ENCODE results near the gene ANAPC2. TPM values are rescaled to one million over a fixed set of nuclear protein-coding genes. Genes with fewer than 3 reads are reported as not detected.

ANAPC2 gene
- total and polyA plus RNA-seq, 4 donors: 9.3 to 32.6 (median 19.6) TPM

DNA sequence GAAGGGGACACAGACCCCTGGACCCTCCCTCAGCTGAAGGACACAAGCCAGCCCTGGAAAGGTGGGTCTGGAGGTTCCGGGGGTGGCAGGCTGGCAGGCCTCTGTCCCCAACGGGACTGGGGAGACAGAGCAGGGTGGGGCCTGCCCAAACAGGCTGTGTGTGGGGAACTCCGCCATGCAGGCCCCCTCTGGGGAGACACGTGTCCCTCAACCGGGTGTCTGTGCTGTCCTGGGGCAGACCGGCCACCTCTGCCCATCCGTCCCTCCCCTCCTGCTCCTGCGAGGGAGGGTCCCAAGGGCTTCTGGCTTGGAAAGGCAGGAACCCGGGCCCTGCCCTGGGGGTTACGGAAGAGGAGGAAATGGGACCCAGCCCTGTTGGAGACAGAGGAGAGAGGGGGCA is 43.7 kb upstream of the ANAPC2 start:
- peaks cover 5 to 14% (median 8%) of the 10 kb centered on the region in 4 donors for H3K4me1 ChIP-seq (ENCODE audit: control insufficient read depth in 4 of 4, insufficient read depth in 4 of 4, low read length in 3 of 4)

GRCh38 chr9:137231372-137232039 is 43.1 kb upstream of the ANAPC2 start:
- WGBS: 91% methylated on average over 23 of the region's 23 CpGs
- H3K4me3 ChIP-seq (ENCODE audit: low read depth in 1 of 3, low read length in 3 of 3): no peak overlapping the region
- H3K4me1 ChIP-seq (ENCODE audit: control insufficient read depth in 4 of 4, insufficient read depth in 4 of 4, low read length in 3 of 4): peaks cover 3 to 9% (median 4%) of the 10 kb centered on the region in 4 donors
- H3K9me3 ChIP-seq (ENCODE audit: control insufficient read depth in 4 of 4, low read length in 3 of 4): no peaks in the 10 kb centered on the region
- H3K36me3 ChIP-seq (ENCODE audit: control insufficient read depth in 4 of 4, insufficient read depth in 3 of 4, low read depth in 1 of 4, low read length in 3 of 4): no peaks in the 10 kb centered on the region
- H3K27me3 ChIP-seq (ENCODE audit: control insufficient read depth in 4 of 4, insufficient read depth in 4 of 4, low read length in 3 of 4): no peaks in the 10 kb centered on the region
- TF ChIP-seq, protein P1, sequence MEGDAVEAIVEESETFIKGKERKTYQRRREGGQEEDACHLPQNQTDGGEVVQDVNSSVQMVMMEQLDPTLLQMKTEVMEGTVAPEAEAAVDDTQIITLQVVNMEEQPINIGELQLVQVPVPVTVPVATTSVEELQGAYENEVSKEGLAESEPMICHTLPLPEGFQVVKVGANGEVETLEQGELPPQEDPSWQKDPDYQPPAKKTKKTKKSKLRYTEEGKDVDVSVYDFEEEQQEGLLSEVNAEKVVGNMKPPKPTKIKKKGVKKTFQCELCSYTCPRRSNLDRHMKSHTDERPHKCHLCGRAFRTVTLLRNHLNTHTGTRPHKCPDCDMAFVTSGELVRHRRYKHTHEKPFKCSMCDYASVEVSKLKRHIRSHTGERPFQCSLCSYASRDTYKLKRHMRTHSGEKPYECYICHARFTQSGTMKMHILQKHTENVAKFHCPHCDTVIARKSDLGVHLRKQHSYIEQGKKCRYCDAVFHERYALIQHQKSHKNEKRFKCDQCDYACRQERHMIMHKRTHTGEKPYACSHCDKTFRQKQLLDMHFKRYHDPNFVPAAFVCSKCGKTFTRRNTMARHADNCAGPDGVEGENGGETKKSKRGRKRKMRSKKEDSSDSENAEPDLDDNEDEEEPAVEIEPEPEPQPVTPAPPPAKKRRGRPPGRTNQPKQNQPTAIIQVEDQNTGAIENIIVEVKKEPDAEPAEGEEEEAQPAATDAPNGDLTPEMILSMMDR (IDR thresholded peaks at IDR 0.05; ENCODE audit: low read depth, low read length, missing input control): no peak
- TF ChIP-seq EGR1 (IDR thresholded peaks at IDR 0.05; ENCODE audit: low read depth in 2 of 2) (no peak), HNF4A (conservative IDR thresholded peaks at IDR 0.05) (no peak), ATF3 (IDR thresholded peaks at IDR 0.05) (no peak), SP1 (IDR thresholded peaks at IDR 0.05) (no peak), REST (IDR thresholded peaks at IDR 0.05) (no peak), YY1 (IDR thresholded peaks at IDR 0.05) (no peak), FOXA2 (IDR thresholded peaks at IDR 0.05) (no peak), MAX (IDR thresholded peaks at IDR 0.05) (no peak), NR2F2 (IDR thresholded peaks at IDR 0.05) (no peak), RAD21 (IDR thresholded peaks at IDR 0.05) (no peak), JUND (IDR thresholded peaks at IDR 0.05) (no peak), HNF4G (IDR thresholded peaks at IDR 0.05) (no peak), FOXA1 (IDR thresholded peaks at IDR 0.05) (no peak), TAF1 (conservative IDR thresholded peaks at IDR 0.05) (no peak), RXRA (IDR thresholded peaks at IDR 0.05) (no peak), ZBTB33 (IDR thresholded peaks at IDR 0.05) (no peak)
- no peak overlapping the region for H3K27ac ChIP-seq (ENCODE audit: low read depth in 1 of 2, low read length in 2 of 2)
- DNase-seq (ENCODE audit: low spot score): no peak
- no peak overlapping the region for H3K9ac ChIP-seq (ENCODE audit: low read depth in 1 of 2, low read length in 2 of 2)

More for the DNA sequence above, 43.7 kb upstream of the ANAPC2 start:
- no peak for DNase-seq (ENCODE audit: low spot score)
- no peak overlapping the region for H3K4me3 ChIP-seq (ENCODE audit: low read depth in 1 of 3, low read length in 3 of 3)
- TF ChIP-seq EGR1 (IDR thresholded peaks at IDR 0.05; ENCODE audit: low read depth in 2 of 2) (no peak), NR2F2 (IDR thresholded peaks at IDR 0.05) (no peak), FOXA1 (IDR thresholded peaks at IDR 0.05) (no peak), FOXA2 (IDR thresholded peaks at IDR 0.05) (no peak), MAX (IDR thresholded peaks at IDR 0.05) (no peak), HNF4A (conservative IDR thresholded peaks at IDR 0.05) (no peak), TAF1 (conservative IDR thresholded peaks at IDR 0.05) (no peak)
- TF ChIP-seq, protein P1 (IDR thresholded peaks at IDR 0.05; ENCODE audit: low read depth, low read length, missing input control): no peak
- H3K9ac ChIP-seq (ENCODE audit: low read depth in 1 of 2, low read length in 2 of 2): no peak overlapping the region
- no peaks in the 10 kb centered on the region for H3K27me3 ChIP-seq (ENCODE audit: control insufficient read depth in 4 of 4, insufficient read depth in 4 of 4, low read length in 3 of 4)
- no peak overlapping the region for H3K27ac ChIP-seq (ENCODE audit: low read depth in 1 of 2, low read length in 2 of 2)
- no peaks in the 10 kb centered on the region for H3K9me3 ChIP-seq (ENCODE audit: control insufficient read depth in 4 of 4, low read length in 3 of 4)
- H3K36me3 ChIP-seq (ENCODE audit: control insufficient read depth in 4 of 4, insufficient read depth in 3 of 4, low read depth in 1 of 4, low read length in 3 of 4): no peaks in the 10 kb centered on the region
- WGBS: 82% methylated on average over 10 of the region's 10 CpGs
